Adrenal gland (tissue), 12 donors: ENCODE results near the gene PIGS. TPM values are rescaled to one million over a fixed set of nuclear protein-coding genes. Genes with fewer than 3 reads are reported as not detected.

ENCODE experiments used
- DNase-seq, 7 donors: peaks; one replicate each; pipeline ENCODE4 v3.0.0-alpha.2; 2019 to 2020
- H3K27ac ChIP-seq, 5 donors: fragments of 200-600 bp; sonication (generic) in 4 of 5; 1 replicate in 3 of 5; 2 replicates in 2 of 5; pipeline versions ENCODE4 v1.5.1 to v1.8.0; 2016 to 2020; ENCODE audit warnings: mild to moderate bottlenecking in 1 of 5
- H3K27me3 ChIP-seq: fragments of 200-600 bp; 2 replicates; pipeline ENCODE4 v1.8.0; 2021
- H3K36me3 ChIP-seq, 2 donors: fragments of 200-600 bp; replicated peaks in 1 of 2; 1 replicate in 1 of 2; 2 replicates in 1 of 2; pipeline versions ENCODE4 v1.5.1 to v1.8.0; 2018 to 2022
- H3K4me1 ChIP-seq, 2 donors: fragments of 200-600 bp; replicated peaks in 1 of 2; 1 replicate in 1 of 2; 2 replicates in 1 of 2; pipeline versions ENCODE4 v1.5.1 to v1.8.0; 2018 to 2021
- H3K4me3 ChIP-seq, 4 donors: fragments of 200-600 bp; sonication (generic) in 3 of 4; one replicate each; pipeline ENCODE4 v1.5.1; 2016 to 2018
- H3K9me3 ChIP-seq, 3 donors: fragments of 200-600 bp; sonication (generic) in 1 of 3; replicated peaks in 1 of 3; 1 replicate in 2 of 3; 2 replicates in 1 of 3; pipeline versions ENCODE4 v1.5.1 to v1.8.0; 2016 to 2021
- POLR2A ChIP-seq, 2 donors: fragments of 450-650 bp; IDR thresholded peaks; one replicate each; pipeline ENCODE4 v1.6.1; 2017; ENCODE audit warnings: antibody characterized with exemption in 2 of 2, mild to moderate bottlenecking in 2 of 2, moderate library complexity in 1 of 2
- WGBS, 4 donors: extraction: QIAGEN DNeasy Blood & Tissue Kit in 2 of 4; methylation state at CpG; one replicate each; pipeline versions ENCODE4 v1.1.5 to v1.1.7; 2013 to 2017; 5-methylcytosine and 5-hydroxymethylcytosine counted together
- intact Hi-C, 2 donors: fragments of 100-400 bp; cut with DNase I; formaldehyde crosslinking; loops; one replicate each; pipeline versions ENCODE4 v1.14.1 to v1.15.0; 2022 to 2023
- polyA plus RNA-seq, 3 donors: library from polyadenylated mRNA; stranded (reverse); fragments of 200-250 nt in 2 of 3; fragments of 350-450 nt in 1 of 3; fragmentation: Illumina TruSeq in 1 of 3; extraction: RNeasy Lipid Tissue Mini Kit (QIAGEN cat#74804) in 1 of 3; gene quantifications; one replicate each; pipeline ENCODE4 v1.2.3, GENCODE V29; 2013 to 2014
- total RNA-seq, 9 donors: library from RNA; depleted of rRNA in 4 of 9; stranded (reverse); fragments of >200 nt in 4 of 9; fragments of 120-200 nt in 1 of 9; fragmentation: NEBNext Ultra II Directional in 1 of 9; extraction: Animal tissue kit (Norgen Biotek cat#: 25700) in 1 of 9; gene quantifications; one replicate each; pipeline versions ENCODE4 v1.1.0 to v1.2.4, GENCODE V29; 2013 to 2023
- TF ChIP-seq, protein P1 (sequence below), 6 experiments: fragments of 450-650 bp in 4 of 6; fragments of 200-600 bp in 2 of 6; sonication (generic) in 1 of 6; IDR thresholded peaks; 1 replicate in 5 of 6; 2 replicates in 1 of 6; pipeline versions ENCODE4 v1.5.1 to v1.8.0; 2016 to 2021; ENCODE audit warnings: antibody characterized with exemption in 6 of 6, mild to moderate bottlenecking in 2 of 6, moderate library complexity in 1 of 6
- donor health status: healthy with polysubstance abuse.
- donor health status: Bipolar disorder and iron deficiency.
- donor health status: DM: yes; HTN: yes; CAD: no.
- donor health status: DM: no; HTN: no; CAD: no.
- donor health status: DM: no; HTN: no; CAD: no.
- donor health status: DM: yes; HTN: yes; CAD: no.

PIGS gene
- total and polyA plus RNA-seq, 12 donors, result 9.2 to 73.0 (median 55.6) TPM

DNA sequence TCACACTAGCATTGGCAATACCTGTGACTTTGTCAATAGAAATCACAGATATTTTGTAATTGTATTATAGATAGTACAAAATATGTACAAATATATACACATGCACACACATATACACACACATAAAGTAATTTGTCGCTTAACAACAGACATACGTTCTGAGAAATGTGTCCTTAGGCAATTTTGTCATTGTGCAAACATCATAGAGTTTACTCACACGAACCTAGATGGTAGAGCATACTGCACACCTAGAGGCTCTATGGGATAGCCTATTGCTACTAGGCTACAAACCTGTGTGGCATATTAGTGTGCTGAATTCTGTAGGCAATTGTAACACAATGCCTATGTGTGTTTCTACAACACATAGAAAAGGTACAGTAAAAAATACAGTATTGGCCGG, 29.9 kb downstream of the PIGS start:
- 76 to 87% (median 84%) methylated on average over 4 of the region's 4 CpGs for WGBS, 4 donors
- DNase-seq, result no peak
- no peak for TF ChIP-seq POLR2A (IDR thresholded peaks at IDR 0.05)
- TF ChIP-seq, protein P1, sequence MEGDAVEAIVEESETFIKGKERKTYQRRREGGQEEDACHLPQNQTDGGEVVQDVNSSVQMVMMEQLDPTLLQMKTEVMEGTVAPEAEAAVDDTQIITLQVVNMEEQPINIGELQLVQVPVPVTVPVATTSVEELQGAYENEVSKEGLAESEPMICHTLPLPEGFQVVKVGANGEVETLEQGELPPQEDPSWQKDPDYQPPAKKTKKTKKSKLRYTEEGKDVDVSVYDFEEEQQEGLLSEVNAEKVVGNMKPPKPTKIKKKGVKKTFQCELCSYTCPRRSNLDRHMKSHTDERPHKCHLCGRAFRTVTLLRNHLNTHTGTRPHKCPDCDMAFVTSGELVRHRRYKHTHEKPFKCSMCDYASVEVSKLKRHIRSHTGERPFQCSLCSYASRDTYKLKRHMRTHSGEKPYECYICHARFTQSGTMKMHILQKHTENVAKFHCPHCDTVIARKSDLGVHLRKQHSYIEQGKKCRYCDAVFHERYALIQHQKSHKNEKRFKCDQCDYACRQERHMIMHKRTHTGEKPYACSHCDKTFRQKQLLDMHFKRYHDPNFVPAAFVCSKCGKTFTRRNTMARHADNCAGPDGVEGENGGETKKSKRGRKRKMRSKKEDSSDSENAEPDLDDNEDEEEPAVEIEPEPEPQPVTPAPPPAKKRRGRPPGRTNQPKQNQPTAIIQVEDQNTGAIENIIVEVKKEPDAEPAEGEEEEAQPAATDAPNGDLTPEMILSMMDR (IDR thresholded peaks at IDR 0.05), result no peak
- no peaks in the 10 kb centered on the region for H3K9me3 ChIP-seq
- no peaks in the 10 kb centered on the region for H3K4me1 ChIP-seq
- no peak overlapping the region for H3K27ac ChIP-seq
- intact Hi-C loops, result loop anchor here in 1 of 2 donors (2.0 kb wide), 1 partner anchor 49 kb away; no protein-coding TSS in a partner anchor
- H3K36me3 ChIP-seq, result peaks cover 0 to 1% of the 10 kb centered on the region in 2 donors
- no peak overlapping the region for H3K4me3 ChIP-seq
- H3K27me3 ChIP-seq, result no peaks in the 10 kb centered on the region

DNA sequence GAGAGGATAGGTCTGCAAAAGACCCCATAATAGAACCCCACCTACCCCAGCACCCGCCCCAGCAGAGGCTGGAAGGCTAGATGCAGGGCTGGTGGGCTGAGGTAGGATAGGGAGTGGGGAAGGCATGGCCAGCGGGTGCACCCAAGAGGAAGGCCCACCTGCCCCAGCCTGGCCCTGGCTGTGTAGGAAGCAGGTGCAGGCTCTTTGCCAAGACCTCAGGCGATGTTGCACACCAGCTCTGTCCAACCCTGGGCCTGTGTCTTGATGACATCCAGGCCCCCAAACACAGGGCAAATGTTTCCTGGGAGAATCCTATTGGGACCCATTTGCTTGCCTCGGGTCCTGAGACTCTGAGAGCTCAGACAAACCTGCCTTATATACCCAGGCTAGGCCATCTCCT, 31.1 kb downstream of the PIGS start:
- DNase-seq, result no peak
- WGBS, 4 donors, result 75 to 88% (median 82%) methylated on average over 4 of the region's 4 CpGs
- intact Hi-C loops, result loop anchor here in 1 of 2 donors (2.0 kb wide), 1 partner anchor 47 kb away; no protein-coding TSS in a partner anchor
- H3K27ac ChIP-seq, result no peak overlapping the region
- no peaks in the 10 kb centered on the region for H3K4me1 ChIP-seq
- no peaks in the 10 kb centered on the region for H3K27me3 ChIP-seq
- no peaks in the 10 kb centered on the region for H3K9me3 ChIP-seq
- H3K4me3 ChIP-seq, result no peak overlapping the region
- TF ChIP-seq, protein P1 (IDR thresholded peaks at IDR 0.05), result no peak
- TF ChIP-seq POLR2A (IDR thresholded peaks at IDR 0.05), result no peak
- no peaks in the 10 kb centered on the region for H3K36me3 ChIP-seq

DNA sequence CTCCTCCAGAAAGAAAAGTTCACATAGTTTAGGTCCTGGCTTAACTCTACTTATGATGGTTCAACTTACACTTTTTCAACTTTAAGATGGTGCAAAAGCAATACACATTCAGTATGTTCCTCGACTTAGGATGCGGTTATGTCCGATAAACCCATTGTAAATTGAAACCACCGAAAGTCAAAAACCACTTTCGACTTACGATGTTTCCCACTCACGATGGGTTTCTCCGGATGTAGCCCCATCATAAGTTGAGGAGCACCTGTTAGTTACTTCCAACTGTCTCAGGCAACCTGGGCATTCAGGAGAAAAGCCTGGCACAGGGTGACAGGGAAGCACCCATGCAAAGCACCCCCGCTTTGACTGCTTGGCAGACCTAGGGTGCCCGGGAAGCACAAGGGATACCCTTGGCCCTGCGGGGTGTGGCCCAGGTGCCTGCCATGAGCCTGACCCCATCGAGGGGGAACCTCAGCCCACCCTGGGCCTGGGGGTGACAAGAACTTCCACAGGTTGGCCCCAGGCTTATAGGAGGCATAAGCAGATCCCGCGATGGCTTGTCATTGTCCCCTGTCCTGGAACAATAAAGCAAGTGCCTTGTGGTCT, 32.9 kb downstream of the PIGS start:
- H3K27ac ChIP-seq, result no peak overlapping the region
- TF ChIP-seq POLR2A (IDR thresholded peaks at IDR 0.05), result no peak
- TF ChIP-seq, protein P1 (IDR thresholded peaks at IDR 0.05), result no peak
- no peaks in the 10 kb centered on the region for H3K27me3 ChIP-seq
- H3K4me3 ChIP-seq, result no peak overlapping the region
- no peak for DNase-seq
- no peaks in the 10 kb centered on the region for H3K9me3 ChIP-seq
- no peaks in the 10 kb centered on the region for H3K4me1 ChIP-seq
- H3K36me3 ChIP-seq, result no peaks in the 10 kb centered on the region
- intact Hi-C loops, result no loop called here
- WGBS, 4 donors, result 85 to 90% (median 88%) methylated on average over 11 to 14 of the region's 14 CpGs

DNA sequence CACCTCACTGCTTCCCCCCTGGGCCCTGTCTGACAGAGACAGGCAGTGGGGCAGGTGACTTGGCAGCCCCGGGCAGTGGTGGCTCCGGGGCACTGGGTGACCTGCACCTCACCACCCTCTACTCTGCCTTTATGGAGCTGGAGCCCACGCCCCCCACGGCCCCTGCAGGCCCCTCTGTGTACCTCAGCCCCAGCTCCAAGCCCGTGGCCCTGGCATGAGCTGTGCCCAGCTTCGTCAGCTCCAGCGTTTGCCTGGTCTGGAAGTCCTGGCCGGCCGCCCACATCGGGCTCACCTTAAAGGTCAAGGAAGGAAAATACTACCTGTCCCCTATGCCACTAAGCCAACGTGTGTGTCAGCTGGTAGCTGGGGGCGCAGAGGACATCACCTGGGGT, 34.1 kb downstream of the PIGS start:
- Histone ChIP-seq H3K9me3 (no peaks in the 10 kb centered on the region), H3K4me3 (no peak overlapping the region), H3K36me3 (no peaks in the 10 kb centered on the region), H3K27ac (no peak overlapping the region), H3K27me3 (no peaks in the 10 kb centered on the region), H3K4me1 (no peaks in the 10 kb centered on the region)
- WGBS, 4 donors, result 56 to 73% (median 66%) methylated on average over 2 to 12 of the region's 12 CpGs
- intact Hi-C loops, result no loop called here
- TF ChIP-seq, protein P1 (IDR thresholded peaks at IDR 0.05), result no peak
- TF ChIP-seq POLR2A (IDR thresholded peaks at IDR 0.05), result no peak
- no peak for DNase-seq
